Stimulated activated CD8-positive, alpha-beta memory T cell treated with anti-CD3 and anti-CD28 coated beads, Interleukin-12 subunit alpha, Interleukin-12 subunit beta, amount 100 ng/mL, for 4 hours (primary cell): ENCODE data around the gene PIWIL4.

Experiments used
- DNase-seq: peaks from one replicate; pipeline ENCODE4 v3.0.0-alpha.2; 2020; ENCODE audit warnings: low read depth

Gene PIWIL4

GRCh38 chr11:94567181-94567670, at the start of gene PIWIL4:
TSS of gene PIWIL4 (plus strand) at chr11:94567368. CDS start at chr11:94567519, 151 bp downstream.
- DNase-seq = no peak

DNA sequence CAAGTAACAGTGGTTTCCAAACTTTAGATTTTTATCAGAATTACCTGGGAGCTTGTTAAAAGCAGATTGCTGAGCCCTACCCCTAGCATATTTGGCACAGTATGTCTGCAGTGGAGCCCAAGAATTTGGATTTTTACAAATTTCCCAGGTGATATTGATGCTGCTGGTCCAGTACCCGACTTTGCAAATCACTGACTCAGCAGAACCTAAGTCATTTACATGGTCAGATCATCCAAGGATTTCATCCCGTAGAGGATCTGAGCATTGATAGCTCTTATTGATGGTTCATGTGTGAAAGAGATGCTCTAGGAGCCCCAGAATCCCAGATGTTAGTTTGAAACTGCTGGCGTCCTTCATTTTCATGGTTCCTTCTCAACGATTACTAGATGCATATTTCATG, 48.9 kb upstream of the PIWIL4 start:
- no peak for DNase-seq

DNA sequence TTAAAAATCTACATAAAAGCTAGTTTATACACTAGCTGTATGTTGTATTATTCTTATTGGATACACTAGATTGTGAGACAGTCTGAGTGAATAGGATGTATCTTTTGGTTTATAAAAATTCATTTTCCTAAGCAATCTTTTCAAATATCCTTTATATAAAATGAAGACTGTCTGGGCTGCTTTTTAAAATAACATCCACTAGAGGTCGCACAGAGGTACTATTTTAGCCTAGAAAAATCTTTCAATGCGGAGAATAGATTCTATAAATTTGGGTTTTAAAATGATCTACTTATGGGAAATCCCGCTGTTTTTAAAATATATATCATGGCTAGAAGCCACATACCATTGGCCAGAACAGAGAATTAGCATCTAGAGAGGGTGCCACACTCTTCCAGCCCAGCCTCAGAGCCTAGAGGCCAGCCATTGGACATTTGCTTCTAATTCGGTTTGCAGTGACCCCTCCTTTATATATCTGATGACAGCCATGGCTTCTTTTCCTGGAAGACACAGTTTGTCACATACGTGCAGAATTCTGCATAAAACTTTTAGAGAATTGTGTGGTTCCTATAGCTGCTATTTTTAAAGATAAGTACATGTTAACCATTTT, 47.6 kb upstream of the PIWIL4 start:
- no peak for DNase-seq

- no peak for DNase-seq
Observed at GRCh38 chr11:94521684-94522083, 45.5 kb upstream of the PIWIL4 start.

DNA sequence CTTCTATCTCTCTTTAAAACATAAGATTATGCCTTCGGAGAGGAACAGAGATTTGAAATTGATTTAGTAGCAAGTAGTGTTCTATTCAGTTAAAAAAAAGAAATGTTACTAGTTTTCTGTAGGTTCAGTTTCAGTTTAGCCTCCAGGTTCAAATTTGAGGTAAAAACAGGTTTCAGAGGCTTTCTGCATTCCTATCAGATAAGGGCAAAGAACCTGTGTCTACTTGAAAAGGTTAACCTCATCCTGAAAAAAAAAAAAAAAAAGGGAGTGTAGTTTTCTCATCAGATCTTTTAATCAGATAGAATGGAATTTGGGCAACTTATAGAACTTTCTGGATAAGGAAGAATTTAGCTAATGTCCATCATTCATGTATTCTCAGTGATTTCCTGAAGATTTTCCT, 42.8 kb upstream of the PIWIL4 start:
- no peak for DNase-seq

DNA sequence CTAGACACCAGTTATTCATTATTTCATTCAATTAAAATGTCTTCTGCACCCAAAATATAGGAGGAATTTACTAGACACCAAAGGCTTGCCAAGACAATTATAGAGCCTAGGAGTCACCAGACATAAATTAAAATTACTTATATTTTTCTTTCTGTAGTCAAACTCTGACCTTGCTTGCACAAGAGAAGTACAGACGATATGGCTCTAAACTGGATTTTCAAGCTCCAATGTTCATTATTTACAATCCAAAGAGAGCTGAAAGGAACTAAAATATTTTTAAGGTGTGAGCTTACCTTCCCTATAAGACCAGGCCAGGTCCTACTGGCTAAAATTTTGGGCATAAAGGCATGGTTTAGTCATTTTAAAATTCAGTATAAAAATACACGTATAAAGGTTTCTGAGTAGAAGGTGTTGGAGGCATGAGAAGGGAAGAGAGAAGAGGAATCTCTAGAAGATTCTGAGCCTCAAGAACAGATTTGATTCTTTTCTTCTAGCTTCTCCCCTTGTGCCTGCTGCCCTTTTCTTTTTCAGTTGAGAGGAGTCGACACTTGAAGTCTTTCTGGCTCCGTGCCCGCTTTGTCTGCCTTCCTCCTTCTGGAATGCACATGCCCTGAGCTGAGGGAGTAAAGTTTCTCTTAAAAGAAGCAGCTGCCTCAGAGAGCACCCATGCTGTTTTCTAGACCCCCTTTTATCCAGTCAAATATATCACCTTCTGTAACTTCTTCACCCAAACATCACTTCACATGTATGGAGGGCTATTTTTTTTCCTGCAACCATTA, 41.4 kb upstream of the PIWIL4 start:
- DNase-seq = no peak

DNA sequence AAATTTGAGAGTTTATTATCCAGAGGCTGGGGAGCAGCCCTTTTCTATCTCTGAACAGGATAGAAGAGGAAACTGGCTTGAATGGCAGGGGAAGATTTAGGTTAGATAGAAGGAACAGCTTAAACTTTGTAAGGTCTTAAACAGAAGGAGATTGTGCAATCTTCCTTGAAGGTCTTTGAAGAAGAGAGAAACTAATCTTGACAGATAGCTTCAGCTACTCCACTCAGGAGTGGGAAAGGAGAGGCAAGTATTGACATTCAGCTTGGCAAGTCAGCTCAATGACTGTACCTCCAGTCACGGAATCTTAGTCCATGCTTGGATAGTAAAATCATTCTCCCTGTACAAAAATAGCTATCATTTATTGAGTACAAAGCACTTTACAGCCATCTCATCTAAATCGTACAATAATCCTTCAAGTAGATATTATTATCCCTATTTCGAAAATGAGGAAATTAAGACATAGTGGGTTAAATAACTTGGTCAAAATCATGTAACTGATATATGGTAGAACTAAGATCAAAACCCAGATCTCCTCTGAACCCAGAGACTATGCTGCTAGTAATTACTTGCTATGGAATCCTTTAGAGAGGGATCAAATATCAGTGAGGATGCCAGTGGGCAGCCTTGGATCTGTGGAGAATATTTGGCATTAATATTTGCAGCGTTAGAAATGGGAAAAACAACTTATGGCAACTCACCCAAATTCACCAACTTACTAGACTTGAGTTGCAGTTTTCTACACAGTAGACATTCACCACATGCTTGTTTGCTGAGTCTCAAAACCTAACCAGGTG, 40.3 kb upstream of the PIWIL4 start:
- no peak for DNase-seq

- no peak for DNase-seq
Observed at GRCh38 chr11:94528551-94528950, 38.6 kb upstream of the PIWIL4 start.

- no peak for DNase-seq
Observed at GRCh38 chr11:94532211-94532610, 35.0 kb upstream of the PIWIL4 start.

- no peak for DNase-seq
Observed at GRCh38 chr11:94533206-94533605, 34.0 kb upstream of the PIWIL4 start.

DNA sequence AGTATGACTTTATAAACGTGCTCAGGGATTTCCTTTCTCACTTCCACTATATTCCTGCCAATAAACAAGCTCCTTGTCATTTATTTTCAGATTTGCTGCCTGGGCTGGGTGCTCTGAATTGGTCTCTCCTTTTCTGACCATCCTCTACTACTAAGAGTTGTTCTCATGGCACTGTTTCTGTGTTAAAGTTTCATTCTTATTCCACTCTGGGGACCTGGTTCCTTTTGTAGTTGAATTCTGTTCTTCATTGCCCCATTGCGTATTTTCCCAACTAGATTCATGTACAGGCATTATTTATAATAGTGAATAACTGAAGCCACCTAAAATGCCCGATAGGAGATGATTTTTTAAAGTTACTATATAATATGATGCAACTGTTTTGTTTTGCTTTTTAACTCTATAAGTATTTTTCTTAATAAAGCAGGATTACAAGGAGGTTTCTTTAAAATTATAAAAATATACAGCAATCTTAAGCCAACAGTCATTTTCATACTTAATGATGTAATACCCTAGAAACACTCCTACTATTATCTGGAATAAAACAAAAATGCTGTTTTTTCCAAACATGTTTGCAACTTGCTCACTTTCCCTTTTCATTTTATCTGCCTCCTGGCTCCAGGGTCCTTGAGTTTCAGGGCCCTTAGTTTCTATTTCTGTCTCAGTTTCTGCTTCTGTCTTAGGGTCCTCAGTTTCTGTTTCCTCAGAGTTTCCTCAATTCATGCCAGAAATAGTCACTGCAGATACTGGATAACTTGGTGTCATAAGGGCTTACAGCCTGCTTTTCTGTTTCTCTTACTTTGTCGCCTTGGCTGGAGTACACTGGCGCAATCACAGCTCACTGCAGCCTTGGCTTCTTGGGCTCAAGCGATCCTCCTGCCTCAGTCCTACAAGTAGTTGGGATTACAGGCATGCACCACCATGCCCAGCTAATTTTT, 33.2 kb upstream of the PIWIL4 start:
- DNase-seq = no peak

GRCh38 chr11:94536386-94536785, 30.8 kb upstream of the PIWIL4 start:
- no peak for DNase-seq

- no peak for DNase-seq
Observed at GRCh38 chr11:94537031-94537600, 30.1 kb upstream of the PIWIL4 start.

DNA sequence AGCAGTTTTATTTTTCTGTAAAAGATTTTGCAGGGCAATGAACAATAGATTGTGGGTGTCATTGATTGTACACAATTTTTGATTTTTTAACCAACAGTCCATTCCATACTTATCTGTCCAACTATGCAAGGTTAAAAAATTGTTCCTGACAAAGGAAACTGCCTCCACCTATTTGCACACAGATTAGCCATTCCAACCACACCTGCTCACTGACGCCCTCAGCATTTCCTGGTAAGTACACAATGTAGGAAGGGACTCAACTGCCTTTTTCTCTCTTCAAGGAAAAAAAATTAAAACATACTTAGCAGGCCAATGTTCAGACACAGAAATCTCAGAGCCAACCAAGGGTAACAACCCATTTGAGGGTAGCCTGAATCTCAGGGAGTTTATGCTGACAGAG, 27.7 kb upstream of the PIWIL4 start:
- no peak for DNase-seq

- DNase-seq = peak; percentile 52
Observed at GRCh38 chr11:94543695-94544645, 23.2 kb upstream of the PIWIL4 start, which contains the start of gene FUT4. TSS of gene FUT4 (plus strand) at chr11:94543921. CDS start at chr11:94544134, 213 bp downstream.

GRCh38 chr11:94544646-94545263, 22.4 kb upstream of the PIWIL4 start:
- DNase-seq = peak; percentile 34

DNA sequence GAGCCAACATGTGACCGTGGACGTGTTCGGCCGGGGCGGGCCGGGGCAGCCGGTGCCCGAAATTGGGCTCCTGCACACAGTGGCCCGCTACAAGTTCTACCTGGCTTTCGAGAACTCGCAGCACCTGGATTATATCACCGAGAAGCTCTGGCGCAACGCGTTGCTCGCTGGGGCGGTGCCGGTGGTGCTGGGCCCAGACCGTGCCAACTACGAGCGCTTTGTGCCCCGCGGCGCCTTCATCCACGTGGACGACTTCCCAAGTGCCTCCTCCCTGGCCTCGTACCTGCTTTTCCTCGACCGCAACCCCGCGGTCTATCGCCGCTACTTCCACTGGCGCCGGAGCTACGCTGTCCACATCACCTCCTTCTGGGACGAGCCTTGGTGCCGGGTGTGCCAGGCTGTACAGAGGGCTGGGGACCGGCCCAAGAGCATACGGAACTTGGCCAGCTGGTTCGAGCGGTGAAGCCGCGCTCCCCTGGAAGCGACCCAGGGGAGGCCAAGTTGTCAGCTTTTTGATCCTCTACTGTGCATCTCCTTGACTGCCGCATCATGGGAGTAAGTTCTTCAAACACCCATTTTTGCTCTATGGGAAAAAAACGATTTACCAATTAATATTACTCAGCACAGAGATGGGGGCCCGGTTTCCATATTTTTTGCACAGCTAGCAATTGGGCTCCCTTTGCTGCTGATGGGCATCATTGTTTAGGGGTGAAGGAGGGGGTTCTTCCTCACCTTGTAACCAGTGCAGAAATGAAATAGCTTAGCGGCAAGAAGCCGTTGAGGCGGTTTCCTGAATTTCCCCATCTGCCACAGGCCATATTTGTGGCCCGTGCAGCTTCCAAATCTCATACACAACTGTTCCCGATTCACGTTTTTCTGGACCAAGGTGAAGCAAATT, 21.7 kb upstream of the PIWIL4 start:
- no peak for DNase-seq

DNA sequence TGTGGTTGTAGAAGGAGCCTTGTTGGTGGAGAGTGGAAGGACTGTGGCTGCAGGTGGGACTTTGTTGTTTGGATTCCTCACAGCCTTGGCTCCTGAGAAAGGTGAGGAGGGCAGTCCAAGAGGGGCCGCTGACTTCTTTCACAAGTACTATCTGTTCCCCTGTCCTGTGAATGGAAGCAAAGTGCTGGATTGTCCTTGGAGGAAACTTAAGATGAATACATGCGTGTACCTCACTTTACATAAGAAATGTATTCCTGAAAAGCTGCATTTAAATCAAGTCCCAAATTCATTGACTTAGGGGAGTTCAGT, 21.1 kb upstream of the PIWIL4 start:
- no peak for DNase-seq

GRCh38 chr11:94546886-94547285, 20.3 kb upstream of the PIWIL4 start:
- no peak for DNase-seq
